HG03457 (cell line): ENCODE data around the gene GAPDH.
"Not testable (repeated sequence)": the region's sequence is repeated elsewhere in the genome, so short reads cannot be mapped to it uniquely, and the experiment has no call there.

Experiments used
- ATAC-seq: cut with Tn5 transposase; IDR thresholded peaks from one replicate; pipeline ENCODE4 v1.9.1; 2021; ENCODE audit warnings: moderate number of reproducible peaks; ENCODE audit not compliant: unreplicated experiment

GAPDH gene

DNA sequence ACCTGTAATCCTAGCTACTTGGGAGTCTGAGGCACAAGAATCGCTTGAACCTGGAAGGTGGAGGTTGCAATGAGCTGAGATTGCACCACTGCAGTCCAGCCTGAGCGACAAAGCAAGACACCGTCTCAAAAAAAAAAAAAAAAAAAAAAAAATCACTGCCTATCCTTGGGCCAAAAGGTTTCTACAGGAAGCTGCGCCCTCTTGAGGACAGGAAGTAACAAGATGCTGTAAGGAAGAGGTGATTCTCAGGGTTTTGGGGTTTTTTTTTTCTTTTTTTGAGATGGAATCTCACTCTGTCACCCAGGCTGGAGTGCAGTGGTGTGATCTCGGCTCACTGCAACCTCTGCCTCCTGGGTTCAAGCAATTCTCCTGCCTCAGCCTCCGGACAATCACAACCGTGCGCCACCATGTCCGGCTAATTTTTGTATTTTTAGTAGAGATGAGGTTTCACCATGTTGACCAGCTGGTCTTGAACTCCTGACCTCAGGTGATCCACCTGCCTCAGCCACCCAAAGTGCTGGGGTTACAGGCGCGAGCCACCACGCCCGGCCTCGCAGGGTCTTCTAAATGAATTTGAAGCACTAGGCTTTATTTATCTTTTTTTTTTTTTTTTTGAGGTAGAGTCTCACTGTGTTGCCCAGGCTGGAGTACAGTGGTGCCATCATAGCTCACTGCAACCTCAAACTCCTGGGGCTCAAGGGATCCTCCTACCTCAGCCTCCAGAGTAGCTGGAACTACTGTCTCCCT is 23.9 kb downstream of the GAPDH start:
- not testable (repeated sequence) for ATAC-seq

DNA sequence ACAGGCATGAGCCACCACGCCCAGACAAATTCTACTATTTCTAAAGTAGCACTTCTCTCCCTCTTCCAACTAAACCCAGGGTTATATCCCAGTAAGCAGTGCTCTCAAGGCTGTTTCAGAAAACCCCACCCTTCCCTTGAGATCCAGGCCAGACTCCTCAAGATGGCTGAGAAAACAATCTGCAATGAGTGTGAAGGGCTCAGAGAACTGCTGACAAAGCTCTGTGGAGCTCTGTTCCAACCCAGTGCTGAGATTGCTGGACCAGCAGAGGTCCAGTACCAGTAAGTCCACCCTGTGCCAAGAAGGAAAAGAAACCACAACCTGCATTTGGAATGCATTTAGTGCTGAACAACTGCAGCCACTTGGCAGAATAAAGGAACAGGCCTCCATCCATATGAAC is 25.2 kb downstream of the GAPDH start:
- no peak for ATAC-seq

DNA sequence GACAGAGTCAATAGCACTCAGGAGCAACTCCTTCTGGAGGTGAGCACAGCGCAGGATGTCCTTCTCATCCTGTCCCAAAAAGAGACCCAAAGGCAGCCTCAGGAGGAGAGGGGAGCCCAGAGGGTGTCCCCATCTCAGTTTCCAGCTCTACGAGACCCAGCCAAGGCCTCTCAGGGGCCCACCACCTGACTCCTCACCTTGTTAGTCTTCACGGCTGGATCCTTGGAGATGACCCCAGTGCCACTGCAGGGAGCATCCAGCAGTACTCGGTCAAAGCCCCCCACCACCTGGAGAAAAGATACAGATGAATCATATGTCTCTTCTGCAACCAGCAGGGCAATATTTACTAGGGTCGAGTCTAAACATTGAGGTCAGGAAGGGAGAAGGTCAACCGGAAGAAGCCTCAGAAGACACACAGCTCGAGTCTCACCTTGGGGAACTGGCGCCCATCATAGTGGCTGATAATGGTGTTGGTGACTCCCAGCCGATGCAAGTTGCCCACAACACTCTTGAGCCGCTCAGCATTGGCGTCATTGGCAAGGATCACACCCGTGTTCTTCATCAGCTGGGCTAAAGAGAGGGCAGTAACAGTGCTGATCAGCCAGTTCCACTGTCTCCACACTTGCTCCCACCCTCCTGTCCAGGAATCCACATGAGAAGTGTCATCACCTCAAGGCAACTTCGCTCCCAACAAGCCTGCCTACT is 26.3 kb downstream of the GAPDH start:
- no peak for ATAC-seq

DNA sequence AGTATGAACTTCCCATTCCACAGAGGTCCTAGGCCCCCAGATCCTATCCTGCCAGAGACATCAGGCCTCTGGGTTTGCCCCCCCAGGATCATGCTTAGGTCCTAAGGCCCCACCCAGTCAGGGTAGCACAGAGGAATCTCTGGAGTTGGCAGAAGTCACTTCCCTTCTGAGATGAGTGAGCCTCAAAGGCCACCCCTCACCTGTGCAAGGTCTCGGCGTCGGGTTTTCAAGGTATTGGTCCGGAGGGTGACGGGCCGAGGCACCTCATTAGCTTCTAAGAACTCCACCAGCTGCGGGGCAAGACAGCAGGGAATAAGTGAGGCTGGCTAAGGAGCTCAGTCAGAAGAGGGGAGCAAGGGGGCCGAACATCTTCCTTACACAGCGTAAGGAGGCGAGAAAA is 28.6 kb downstream of the GAPDH start:
- ATAC-seq: no peak

DNA sequence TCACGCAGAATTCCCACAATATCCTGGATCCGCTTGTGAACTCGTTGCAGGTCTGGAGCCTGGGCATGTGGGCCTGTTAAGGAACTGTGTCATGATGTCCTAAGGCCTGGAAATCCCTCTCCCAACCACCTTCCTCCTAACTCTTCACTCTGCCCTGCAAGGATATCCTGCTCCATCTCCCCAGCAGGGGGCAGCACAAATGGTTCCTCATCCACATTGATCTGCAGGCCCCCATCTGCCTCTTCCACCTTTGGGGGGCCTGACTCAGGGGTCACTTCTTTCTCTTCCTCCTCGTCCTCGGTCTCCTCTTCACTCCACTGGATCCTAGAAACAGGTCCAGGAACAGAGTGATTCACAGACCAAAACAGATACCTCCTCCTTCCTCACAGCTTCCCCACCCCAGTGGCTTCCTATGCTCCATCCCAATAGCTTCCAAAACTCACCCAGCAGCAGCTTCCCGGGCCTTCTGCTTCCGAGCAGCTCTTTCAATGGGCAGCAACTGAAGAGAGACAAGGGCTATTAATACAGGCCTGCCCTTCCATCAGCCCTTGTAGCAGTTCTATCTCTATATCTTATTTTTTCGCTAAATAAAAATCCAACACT is 29.2 kb downstream of the GAPDH start:
- ATAC-seq: no peak

DNA sequence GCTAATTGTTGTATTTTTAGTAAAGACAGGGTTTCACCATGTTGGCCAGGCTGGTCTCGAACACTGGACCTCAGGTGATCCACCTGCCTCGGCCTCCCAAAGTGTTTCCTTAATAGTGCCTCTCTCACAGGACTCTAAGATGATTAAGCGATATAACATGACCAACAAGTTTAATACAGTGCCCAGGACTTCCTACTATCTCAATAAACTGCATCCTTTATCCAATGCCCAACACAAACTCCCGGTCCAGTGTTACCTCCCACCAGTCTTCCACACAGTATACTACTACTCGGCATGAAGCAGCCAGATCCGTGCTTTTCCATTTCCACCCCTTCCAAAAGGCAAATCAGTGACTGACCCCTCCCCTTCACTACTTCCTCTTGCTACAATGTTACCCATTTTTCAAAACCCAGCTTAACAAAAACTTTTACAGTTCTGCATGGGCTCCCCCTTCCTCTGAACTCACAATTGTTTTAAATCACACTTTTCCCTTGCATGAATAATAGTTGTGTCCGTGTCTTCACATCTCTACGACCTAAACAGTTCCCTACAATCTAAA is 32.9 kb downstream of the GAPDH start:
- ATAC-seq: no peak

DNA sequence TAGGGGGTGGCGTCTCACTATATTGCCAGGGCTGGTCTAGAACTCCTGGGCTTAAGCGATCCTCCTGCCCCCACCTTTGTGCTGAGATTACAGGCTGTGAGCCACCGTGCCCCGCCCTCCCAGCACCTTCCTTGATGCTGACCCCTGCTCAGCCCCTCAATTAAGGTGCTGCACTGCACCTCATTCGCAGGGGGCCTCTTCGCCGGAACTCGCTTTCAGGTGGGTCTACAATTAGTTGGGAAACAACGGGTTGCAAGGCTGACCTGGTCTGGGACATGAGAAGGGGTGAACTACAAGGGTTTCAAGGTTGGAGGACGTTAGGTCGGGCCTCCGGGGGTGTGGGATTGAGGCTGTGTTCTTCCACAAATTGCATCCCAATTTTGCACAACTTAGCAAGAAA is 35.0 kb downstream of the GAPDH start:
- ATAC-seq: no peak

DNA sequence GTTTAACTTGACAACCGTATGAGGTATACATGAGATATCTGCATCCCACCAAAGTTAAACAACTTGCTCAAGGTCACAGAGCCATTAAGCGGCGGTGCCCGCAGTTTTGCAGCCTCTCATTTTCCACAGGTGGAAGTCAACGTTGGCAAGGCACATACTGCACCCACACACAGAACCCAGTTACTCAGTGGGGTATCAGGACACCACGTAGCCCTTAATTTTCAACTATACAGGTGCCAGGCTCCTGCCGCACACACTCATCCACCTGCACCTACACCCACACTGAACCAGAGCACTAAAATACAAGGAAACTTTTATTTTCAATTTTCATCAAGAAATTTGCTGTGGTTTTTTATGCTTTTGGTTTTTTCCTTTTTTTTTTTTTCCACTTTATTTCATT is 35.5 kb downstream of the GAPDH start:
- no peak for ATAC-seq

DNA sequence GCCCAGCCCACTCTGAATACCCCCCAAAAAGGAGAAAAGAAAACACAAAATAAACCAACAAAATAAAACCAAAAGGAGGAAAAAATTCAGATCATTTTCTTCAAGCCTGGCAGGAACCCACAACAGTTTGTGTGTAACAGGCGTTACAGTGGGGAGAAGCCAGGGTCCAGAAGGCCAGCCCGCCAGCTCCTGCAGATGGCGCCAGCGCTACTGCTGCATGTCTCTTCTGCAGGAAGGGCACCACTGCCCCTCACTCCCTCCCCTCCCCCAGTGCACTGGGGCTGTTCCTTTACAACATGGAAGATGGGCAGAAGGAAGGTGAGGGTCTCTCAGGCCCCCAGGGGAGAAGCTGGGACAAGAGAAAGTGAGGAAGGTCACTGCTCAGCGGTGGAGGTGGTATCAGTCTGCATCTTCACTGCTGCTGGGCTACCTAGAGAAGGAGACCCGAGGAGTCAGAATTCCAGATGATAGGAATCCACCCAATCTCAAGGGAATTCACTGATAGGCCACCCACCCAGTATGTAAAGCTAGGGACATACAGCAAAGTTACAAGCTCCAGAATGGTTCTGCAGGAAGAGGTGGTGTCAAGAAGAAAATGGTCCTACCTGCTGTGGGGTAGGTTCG is 36.1 kb downstream of the GAPDH start:
- no peak for ATAC-seq

DNA sequence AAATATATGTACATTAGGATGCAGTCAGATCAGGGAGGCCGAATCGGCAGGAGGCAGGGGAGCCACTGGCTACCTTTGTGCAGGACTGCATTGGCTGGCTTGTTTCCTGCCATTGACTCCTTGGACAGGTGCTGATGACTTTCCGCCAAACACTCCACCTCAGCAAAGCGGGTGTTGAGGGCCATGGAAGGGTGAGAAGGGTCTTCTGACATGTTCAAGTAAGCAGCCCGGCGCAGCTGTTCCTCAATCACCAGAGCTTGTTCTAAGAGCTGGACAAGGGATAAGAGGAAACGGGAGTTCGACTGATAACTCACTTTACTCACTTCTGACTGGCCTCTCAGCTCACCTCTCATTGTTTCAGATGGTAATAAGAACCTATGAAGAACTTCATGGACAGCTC is 38.7 kb downstream of the GAPDH start:
- ATAC-seq: no peak

DNA sequence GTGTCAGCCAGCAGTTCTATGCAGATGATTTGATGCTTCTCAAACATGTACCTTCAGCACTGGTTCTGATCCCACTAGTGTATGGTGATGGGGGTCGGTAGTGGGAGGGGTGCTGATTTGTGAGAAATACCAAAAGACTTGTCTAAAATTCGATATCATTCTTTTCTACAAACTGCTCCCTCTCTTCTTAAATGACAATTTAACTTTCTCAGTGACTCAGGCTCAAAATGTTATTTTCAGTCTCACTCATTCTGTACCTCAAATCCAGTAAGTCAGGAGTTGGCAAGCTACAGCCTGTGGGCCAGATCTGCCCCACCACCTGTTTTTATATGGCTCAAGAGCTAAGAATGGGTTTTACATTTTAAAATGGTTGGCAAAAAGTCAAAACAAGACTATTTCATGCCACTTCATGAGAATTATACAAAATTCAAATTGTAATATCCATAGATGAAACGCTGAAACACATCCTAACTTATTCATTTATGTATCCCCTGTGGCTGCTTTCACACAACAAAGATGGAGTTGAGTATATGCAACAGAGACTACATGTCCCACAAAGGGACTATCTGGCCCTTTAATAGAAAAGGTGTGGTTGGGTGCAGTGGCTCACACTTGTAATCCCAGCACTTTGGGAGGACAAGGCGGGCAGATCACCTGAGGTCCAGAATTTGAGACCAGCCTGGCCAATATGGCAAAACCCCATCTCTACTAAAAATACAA is 40.4 kb downstream of the GAPDH start:
- no peak for ATAC-seq

DNA sequence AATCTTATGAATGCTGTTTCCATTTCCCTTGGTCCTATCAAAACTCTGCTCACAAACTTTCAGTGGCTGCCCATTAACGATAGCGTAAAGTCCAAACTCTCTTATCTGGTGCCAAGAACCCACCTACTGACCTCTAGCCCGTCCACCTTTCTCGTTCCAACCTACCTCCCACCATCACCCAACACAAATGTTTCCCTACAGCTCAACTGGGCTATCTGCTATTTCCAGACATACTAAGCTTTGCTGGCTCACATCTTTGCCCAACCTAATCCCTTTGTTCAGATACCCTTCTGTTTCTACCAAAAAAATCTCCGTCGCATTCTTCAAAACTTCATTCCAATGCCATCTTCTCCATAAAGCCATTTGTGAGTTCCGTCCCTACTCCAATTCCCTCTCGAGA is 41.3 kb downstream of the GAPDH start:
- no peak for ATAC-seq

DNA sequence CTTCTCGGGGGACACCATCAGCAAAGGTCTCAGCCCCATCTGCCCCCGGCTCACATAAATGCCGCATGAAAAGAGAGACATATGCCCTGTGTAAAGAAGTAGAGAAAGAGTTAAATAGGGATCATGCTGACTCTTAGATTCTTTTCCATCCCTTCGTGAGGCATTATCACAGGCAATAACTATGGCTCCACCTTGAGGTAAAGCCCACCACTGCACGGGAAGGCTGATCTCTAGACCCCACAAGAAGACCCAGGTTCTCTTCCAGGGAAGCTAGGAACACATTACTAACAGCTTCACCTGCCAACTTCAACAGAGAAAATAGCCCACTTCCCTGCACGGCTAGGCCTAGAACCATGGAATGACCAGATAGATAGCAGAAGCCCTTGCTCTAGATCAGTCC is 47.9 kb downstream of the GAPDH start:
- no peak for ATAC-seq

DNA sequence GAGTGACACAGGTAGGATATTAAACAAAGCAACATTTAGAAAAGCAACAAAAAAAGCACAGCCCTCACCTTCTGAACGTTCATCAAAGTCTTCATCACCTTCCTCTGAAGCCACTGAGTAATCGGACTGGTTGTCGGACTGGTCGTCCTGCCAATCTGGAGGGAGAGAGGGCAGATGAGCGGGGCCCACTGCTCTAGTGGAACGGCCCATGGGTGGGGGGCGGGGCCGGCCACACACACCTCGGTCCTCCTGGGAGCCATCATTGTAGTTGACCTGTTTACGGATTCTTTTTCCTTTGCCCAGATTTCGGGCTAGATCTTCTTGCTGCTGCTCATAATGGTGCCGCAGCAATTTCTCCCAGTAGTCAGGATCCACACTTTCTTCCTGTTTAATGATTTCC is 48.6 kb downstream of the GAPDH start:
- ATAC-seq: no peak

DNA sequence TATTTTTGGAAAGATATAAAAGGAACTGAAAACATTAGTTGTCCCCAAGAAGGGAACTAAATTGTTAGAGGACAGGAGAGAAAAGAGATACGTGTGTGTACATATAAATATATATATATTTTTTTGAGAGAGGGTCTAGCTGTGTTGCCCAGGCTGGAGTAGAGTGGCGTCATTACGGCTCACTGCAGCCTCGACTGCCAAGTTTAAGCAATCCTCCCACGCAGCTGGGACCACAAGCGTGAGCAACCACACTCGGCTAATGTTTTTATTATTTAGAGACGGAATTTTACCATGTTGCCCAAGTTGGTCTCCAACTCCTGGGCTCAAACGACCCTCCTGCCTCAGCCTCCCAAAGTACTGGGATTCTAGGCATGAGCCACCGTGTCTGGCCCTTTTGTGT is 50.0 kb downstream of the GAPDH start:
- no peak for ATAC-seq

DNA sequence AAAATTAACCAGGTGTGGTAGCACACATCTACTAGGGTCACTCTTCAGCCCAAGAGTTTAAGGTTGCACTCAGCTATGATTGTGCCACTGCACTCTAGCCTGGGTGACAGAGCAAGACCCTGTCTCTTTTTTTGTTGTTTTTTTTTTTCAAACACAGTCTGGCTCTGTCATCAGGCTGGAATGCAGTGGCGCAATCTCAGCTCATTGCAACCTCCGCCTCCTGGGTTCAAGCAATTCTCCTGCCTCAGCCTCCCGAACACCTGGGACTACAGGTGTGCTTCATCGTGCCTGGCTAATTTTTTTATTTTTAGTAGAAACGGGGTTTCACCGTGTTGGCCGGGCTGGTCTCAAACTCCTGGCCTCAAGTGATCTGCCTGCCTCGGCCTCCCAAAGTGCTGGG is 52.3 kb downstream of the GAPDH start:
- not testable (repeated sequence) for ATAC-seq
